CD1c-positive myeloid dendritic cell (primary cell): ENCODE measurements around the gene COL6A2.
"Not testable (repeated sequence)": the region's sequence is repeated elsewhere in the genome, so short reads cannot be mapped to it uniquely, and the experiment has no call there.

ENCODE experiments used
- DNase-seq: peaks from one replicate; pipeline ENCODE4 v3.0.0-alpha.2; 2016; ENCODE audit errors: extremely low spot score

COL6A2 gene

GRCh38 chr21:46154955-46155513, 57.1 kb downstream of the COL6A2 start:
- DNase-seq: no peak

GRCh38 chr21:46155514-46156377, 57.8 kb downstream of the COL6A2 start, which contains the start of gene FTCD:
Gene FTCD, minus strand, starts transcription at chr21:46155579. Its CDS starts 56 bp downstream, at chr21:46155523.
- DNase-seq: no peak

GRCh38 chr21:46156378-46156645, 58.4 kb downstream of the COL6A2 start:
- DNase-seq: no peak

GRCh38 chr21:46156678-46157077, 58.8 kb downstream of the COL6A2 start:
- no peak for DNase-seq

GRCh38 chr21:46157396-46157986, 59.6 kb downstream of the COL6A2 start:
- DNase-seq: no peak

GRCh38 chr21:46157987-46158451, 60.1 kb downstream of the COL6A2 start:
- no peak for DNase-seq

- no peak for DNase-seq
Measured at GRCh38 chr21:46158666-46159300, 60.9 kb downstream of the COL6A2 start.

- no peak for DNase-seq
Measured at GRCh38 chr21:46159390-46159789, 61.5 kb downstream of the COL6A2 start.

GRCh38 chr21:46159841-46160656, 62.1 kb downstream of the COL6A2 start:
- DNase-seq: no peak

GRCh38 chr21:46160657-46160906, 62.7 kb downstream of the COL6A2 start:
- DNase-seq: no peak

GRCh38 chr21:46160907-46161632, 63.2 kb downstream of the COL6A2 start:
- DNase-seq: no peak

- no peak for DNase-seq
Measured at GRCh38 chr21:46161633-46162592, 64.0 kb downstream of the COL6A2 start.

- DNase-seq: no peak
Measured at GRCh38 chr21:46163380-46163779, 65.5 kb downstream of the COL6A2 start.

GRCh38 chr21:46165098-46165497, 67.2 kb downstream of the COL6A2 start:
- no peak for DNase-seq

- DNase-seq: no peak
Measured at GRCh38 chr21:46168238-46168637, 70.3 kb downstream of the COL6A2 start.

- no peak for DNase-seq
Measured at GRCh38 chr21:46168659-46169386, 70.9 kb downstream of the COL6A2 start.

GRCh38 chr21:46170436-46171193, 72.7 kb downstream of the COL6A2 start:
- DNase-seq: not testable (repeated sequence)

- no peak for DNase-seq
Measured at GRCh38 chr21:46171585-46171984, 73.7 kb downstream of the COL6A2 start.
